HG02763 (cell line): ENCODE measurements around the gene RFX1.
"Not testable (repeated sequence)": the region's sequence is repeated elsewhere in the genome, so short reads cannot be mapped to it uniquely, and the experiment has no call there.

Experiments
- ATAC-seq: cut with Tn5 transposase; IDR thresholded peaks from one replicate; pipeline ENCODE4 v1.9.1; 2021; ENCODE audit warnings: mild to moderate bottlenecking, moderate library complexity; ENCODE audit not compliant: unreplicated experiment

Gene RFX1

DNA sequence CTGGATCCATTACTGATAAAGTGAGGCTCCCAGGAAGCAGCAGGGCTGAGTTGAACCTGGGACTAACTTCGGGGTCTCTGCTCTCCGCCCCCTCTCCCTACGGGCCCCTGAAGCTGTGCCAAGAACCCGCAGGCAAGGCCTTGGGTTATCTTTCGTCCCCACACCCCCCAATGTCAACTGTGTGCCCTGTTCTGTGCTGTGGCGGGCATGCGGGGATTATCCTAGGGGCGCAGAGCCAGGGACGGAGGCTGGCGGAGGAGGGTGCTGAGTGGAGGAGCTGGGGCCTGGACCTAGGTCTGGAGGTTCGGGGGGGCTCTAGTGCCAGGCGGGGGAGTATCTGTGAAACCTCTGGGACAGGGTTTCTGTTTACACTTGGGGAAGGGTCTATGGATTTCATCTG, 26.4 kb downstream of the RFX1 start:
- ATAC-seq: no peak

GRCh38 chr19:13979244-13979615, 26.9 kb downstream of the RFX1 start:
- no peak for ATAC-seq

DNA sequence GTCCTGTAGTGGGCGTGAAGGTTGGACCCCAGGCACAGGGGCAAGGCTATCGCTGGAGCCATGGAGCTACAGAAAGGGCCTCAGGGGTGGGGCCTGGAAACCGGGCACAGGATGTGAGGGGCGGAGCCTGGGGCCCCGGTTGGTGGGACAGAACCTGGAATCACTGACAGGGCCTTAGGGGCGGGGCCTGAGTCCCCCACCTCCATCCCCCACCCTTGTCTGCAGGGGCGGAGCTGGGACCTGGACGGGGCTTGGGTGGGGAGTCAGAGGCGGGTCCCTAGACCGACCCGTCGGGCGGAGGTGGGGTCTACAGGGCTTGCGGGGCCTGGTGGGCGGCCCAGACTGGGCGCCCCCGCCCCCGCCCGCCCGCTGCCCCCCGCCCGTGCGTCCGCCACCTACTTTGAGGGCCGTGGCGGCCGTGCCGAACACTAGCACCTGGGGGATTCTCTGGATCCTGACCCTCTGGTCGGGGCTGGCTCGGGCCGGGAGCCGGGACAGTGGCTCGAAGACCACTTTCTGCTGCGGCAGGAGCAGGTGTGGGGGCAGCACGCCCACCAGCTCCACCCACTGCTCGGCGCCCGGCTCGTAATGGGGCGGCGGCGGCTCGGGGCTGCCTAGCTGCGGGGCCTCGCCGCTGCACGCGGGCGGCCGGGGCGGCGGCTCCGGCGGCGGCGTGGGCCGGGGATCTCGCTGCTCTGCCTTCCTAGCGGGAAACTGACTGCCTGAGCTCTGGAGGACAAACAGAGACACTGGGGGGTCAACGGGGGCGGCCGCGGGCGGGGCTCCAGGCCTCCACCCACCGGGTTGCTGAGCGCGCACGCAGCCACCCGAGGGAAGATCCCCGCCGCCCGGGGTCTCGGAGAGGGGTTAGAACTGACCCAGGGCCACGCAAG, 27.5 kb downstream of the RFX1 start:
- no peak for ATAC-seq

DNA sequence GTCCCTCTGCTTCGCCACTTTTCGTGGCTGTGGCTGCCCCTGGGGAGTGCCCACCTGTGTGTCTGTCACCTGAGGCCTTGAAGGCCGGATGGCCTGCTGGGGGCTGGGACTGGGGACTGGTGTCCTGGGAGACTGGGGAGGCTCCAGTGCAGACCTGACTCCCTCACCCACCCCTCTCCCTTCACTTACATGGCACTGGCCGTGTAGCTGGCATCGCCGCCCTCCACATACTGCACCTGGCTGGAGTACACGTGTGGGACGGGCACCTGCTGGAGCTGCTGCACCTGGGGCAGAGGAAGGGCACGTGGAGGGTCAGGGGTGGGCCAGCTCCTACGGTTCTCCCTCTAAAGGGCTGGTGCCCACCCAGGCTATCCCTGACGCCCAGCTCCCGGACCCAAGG, 28.3 kb downstream of the RFX1 start:
- ATAC-seq: no peak

- no peak for ATAC-seq
These were observed 29.7 kb downstream of the RFX1 start for GRCh38 chr19:13976446-13976845.

DNA sequence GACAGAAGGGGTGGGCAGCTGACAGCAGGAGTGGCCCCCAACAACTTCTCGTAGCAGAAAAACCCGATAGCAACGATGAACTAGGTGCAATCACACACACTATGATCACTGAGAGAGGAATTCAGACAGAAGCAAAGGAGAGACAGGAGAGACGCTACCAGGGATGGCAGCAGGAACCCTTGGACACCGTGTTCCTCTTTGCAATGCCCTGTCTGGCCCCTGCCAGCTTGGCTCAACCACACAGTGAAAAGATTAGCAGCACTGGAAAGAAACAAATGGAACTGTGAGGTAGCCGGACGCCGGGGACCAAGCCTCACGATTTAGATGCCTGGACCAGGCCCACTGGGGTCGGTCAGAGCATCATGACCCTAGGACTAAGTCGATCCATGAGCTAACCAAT, 30.2 kb downstream of the RFX1 start:
- ATAC-seq: no peak

DNA sequence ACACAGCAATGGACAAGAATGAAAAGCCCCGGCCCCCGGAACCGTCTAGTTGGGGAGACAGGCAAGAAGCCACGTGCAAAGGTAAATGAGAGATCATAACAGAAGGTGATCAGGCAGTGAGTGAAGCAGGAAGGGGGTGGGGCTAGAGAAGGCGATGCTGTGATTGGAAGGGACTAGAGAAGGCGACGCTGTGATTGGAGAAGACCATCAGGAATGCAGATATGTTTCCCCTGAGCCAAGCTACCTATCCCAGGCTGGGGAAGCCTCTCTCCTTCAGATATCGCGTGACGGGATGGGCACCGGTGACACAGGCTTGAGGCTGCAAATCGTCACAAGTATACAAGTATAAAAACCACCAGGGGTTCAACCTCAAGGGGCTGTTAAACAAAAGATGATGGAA, 32.0 kb downstream of the RFX1 start:
- no peak for ATAC-seq

GRCh38 chr19:13973479-13973878, 32.6 kb downstream of the RFX1 start:
- not testable (repeated sequence) for ATAC-seq

- ATAC-seq: no peak
These were observed 33.6 kb downstream of the RFX1 start for GRCh38 chr19:13972368-13973155.

GRCh38 chr19:13971868-13972267, 34.3 kb downstream of the RFX1 start:
- ATAC-seq: not testable (repeated sequence)

DNA sequence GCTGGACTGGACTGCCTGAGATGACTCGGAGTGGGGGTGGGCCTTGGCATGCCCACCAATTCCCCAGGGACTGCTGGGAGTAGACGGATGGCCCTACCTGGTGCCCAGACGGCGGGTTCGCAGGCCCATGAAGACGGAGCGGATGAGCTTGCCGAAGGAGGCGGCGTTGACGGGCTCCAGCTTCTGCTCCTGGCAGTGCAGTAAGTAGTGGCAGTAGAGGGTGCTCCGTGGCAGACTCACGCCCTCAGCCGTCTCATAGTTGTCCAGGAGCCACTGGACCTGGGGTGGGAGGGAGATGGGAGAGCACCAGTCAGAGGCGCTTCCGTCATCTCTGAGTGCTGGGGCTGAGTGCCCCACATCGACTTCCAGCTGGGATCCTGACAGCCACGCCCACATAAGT, 36.2 kb downstream of the RFX1 start:
- ATAC-seq: no peak

DNA sequence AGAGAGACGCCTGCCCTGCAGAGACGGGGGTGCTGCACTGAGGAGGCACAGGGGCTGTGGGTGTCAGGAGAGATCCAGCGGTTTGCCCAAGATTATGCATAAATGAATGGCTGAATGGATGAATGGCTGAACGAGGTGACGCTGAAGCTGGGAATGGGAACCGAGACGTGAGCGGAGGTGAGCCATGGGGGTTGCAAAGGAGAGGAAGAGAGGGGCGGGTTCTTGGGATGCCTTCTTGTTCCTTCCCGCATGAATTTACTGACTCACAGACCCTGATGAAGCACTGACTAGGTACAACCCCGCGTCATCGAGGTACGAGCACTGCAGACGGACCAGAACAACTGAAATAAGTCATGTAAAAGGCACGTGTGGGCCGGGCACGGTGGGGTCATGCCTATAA, 37.1 kb downstream of the RFX1 start:
- no peak for ATAC-seq

- no peak for ATAC-seq
These were observed 37.7 kb downstream of the RFX1 start for GRCh38 chr19:13968383-13968935.

DNA sequence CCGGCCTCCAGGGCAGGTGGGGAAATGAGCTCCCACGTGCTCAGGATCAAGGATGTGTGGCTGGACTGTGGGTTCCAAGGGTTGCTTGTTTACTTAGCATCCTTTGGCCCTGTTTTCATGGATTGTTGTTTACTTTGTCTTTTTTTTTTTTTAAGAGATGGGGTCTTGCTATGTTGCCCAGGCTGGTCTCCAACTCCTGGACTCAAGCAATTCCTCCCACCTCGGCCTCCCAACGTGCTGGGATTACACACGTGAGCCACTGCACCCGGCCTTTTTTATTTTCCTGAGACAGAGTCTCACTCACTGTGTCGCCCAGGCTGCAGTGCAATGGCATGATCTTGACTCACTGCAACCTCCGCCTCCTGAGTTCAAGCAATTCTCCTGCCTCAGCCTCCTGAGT, 38.9 kb downstream of the RFX1 start:
- not testable (repeated sequence) for ATAC-seq

DNA sequence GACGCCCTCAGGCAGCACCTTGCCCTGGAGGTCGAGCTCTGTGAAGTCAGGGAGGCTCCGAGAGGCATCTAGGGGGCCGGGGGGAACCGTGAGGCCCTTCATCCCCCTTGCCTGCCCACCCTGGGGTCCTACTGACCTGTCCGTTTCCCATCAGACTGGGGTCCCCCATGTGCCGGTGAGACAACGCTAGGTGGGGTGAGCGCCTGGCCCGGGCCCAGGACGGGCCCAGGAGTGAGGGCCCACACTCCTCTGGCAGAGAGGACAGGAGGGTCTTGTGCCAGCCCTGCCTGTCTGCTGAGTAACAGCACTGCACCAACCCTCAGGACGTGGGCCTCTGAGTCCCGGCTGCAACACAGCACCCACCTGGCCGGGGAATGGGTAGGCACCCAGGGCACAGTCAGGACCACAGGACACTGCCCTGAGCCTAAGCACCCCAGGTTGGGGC, 39.4 kb downstream of the RFX1 start:
- no peak for ATAC-seq

DNA sequence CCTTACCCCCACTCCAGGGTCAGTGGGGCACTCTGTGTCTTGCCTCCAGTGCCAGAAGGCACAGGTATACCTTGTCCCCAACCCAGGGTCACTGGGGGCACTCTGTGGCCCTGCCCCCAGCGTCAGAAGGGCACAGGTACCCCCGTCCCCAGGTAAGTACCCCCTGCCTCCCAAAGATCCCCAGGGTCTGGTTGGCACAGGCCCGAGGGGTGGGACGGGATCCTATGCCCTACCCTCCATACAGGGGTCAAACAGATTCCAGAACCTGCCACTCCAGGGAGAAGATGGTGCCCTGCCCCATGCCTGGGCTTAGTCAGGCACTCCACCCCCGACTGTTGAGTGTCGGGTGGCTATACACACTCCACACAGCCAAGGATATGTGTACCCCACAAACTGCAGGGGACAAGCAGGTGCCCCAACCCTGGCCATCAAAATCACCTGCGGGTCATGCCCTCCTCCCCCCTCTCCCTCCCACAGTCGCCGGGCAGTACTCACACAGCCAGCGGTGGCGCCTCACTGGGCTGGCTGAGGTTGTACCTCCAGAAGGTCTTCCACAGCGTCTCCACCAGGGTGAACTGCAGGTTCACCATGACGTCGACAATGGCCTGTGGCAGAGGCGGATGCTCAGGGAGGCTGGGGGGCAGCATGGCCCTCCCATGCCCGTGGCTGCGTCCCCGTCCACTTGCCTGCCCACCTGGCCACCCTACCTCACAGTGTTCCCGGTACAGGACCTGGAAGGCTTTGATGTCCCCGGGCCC, 40.0 kb downstream of the RFX1 start:
- ATAC-seq: no peak

- ATAC-seq: no peak
These were observed 40.7 kb downstream of the RFX1 start for GRCh38 chr19:13965377-13965896.

DNA sequence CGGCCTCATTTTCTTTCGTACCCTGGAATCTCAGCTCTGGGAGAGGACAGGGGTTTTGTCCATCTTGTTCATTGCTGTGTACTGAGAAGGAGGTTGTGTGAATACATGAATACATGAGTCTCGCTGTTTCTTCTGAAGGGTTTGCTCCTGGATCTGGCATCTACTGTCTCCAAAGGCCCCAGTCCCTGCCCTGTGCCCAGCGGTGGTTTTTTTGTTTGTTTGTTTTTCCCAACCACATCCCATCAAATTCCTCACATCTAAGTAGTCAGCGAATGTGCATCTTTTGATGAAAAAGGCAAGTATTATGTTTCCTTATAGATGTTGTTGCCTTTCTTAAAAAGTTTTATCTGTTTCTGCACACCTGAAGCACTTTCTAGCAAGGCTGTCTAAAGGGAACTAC, 41.3 kb downstream of the RFX1 start:
- ATAC-seq: no peak

- ATAC-seq: no peak
These were observed 42.5 kb downstream of the RFX1 start for GRCh38 chr19:13963603-13964105.

DNA sequence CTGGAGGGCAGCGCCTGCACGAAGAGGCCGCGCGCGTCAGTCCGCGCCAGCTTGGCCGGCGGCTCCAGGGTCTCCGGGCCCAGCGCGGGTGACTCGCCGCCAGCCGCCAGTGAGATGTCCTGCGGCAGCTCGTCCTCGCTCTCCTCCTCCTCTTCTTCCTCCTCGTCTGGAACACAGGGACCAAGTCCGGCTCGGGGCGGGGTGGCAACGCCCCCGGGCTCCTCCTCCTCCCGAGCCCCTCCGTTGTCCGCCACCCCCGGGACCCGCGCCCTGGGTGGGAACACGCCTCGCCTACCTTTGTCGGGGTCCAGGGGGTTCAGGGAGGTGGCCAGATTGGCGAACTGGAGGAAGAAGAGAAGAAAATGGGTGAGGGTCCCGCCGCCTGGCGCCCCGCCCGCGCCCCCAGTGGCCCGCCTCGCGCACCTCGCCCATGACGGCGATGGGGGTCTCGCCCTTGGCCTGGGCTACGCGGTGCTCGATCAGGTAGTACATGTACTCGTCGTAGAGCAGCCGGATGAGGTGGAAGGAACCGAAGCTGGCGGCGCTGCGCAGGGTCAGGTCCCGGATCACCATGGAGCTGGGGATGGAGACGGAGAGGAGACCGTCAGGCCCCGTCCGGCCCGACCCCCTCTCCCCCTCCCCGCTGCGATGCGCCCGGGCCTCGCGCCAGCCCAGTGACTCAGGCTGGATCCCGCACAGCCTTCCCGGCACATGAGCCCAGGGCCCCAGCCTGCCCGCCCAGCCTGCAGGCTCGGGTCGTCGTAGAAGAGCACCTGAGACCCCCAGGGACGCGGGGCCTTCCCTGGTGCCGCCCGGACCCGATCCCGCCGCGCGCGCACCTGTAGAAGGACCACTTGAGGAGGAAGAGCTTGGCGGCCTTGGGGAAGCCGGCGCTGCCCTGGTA, 43.2 kb downstream of the RFX1 start:
- ATAC-seq: no peak
